ENCODE data around the gene TEX26.

Gene TEX26

DNA sequence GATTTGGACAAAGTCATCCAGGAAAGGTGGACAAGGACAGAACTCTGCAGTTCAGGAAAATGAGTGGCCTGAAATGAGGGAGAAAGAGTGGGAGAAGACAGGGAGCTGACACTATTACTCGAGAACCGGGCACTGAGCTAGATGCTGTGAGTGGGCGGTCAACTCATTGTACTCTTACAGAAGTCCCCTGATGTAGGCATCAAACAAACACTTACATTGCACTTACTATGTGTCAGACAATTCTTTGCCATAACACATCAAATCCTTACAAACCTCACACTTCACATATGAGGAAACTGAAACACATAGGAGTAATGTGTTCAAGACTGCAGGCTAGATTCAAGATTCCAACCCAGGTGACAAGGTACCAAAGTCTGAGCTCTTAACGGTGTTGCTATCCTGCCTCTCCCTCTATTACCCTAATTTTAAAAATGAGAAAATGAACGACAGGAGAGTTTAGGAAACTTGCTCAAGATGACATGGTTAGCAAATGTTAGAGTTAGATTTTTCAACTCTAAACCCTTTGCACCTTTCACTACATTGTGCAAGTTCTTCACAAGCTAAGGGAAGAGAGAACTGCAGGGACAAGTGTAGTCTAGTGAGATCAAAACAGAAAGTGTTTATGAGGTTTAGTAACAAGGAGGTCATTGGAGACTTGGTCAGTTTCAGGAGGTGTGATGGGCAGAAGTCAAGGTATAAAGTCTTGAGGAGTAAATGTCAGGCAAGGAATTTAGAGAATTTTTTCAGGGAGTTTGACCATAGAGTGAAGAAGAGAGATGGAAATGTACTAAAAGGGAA lies 31.3 kb upstream of the TEX26 start:
- no peak for DNase-seq
- no peak overlapping the region for H3K4me3 ChIP-seq (ENCODE audit: insufficient read depth, low read depth, low read length, poor library complexity, severe bottlenecking)
- H3K27ac ChIP-seq (ENCODE audit: insufficient read depth, low read length, poor library complexity, severe bottlenecking), result no peak overlapping the region
- no peaks in the 10 kb centered on the region for H3K4me1 ChIP-seq (ENCODE audit: control insufficient read depth, insufficient read depth, low read length, poor library complexity, severe bottlenecking)
- no peaks in the 10 kb centered on the region for H3K36me3 ChIP-seq (ENCODE audit: control insufficient read depth, insufficient read depth, low read length)
- peaks cover 3% of the 10 kb centered on the region for H3K27me3 ChIP-seq (replicated peaks; ENCODE audit: control insufficient read depth, insufficient read depth, low read length, poor library complexity, severe bottlenecking)
- no peaks in the 10 kb centered on the region for H3K9me3 ChIP-seq (ENCODE audit: control insufficient read depth, low read length)

DNA sequence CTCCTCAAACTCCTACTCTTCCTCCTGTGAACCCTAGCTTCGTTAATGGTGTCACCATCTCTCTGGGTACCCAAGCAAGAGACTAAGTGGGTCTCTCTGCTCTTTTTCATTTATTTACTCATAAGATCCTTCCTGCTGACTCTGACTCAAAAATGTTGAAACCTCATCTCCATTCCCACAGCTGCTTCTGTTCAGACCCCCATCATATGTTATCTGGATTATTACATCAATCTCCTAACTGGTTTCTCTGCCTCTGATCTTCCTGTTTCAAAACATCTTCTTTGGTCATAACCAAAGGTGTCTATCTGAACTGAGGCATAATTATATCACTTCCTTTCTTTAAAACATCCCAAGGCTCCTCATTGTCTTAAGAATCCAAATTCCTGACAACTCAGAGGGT lies 28.4 kb upstream of the TEX26 start:
- H3K36me3 ChIP-seq (ENCODE audit: control insufficient read depth, insufficient read depth, low read length), result no peaks in the 10 kb centered on the region
- peaks cover 8% of the 10 kb centered on the region for H3K4me1 ChIP-seq (ENCODE audit: control insufficient read depth, insufficient read depth, low read length, poor library complexity, severe bottlenecking)
- DNase-seq, result no peak
- no peak overlapping the region for H3K4me3 ChIP-seq (ENCODE audit: insufficient read depth, low read depth, low read length, poor library complexity, severe bottlenecking)
- H3K27ac ChIP-seq (ENCODE audit: insufficient read depth, low read length, poor library complexity, severe bottlenecking), result no peak overlapping the region
- H3K9me3 ChIP-seq (ENCODE audit: control insufficient read depth, low read length), result no peaks in the 10 kb centered on the region
- peaks cover 7% of the 10 kb centered on the region for H3K27me3 ChIP-seq (replicated peaks; ENCODE audit: control insufficient read depth, insufficient read depth, low read length, poor library complexity, severe bottlenecking)

DNA sequence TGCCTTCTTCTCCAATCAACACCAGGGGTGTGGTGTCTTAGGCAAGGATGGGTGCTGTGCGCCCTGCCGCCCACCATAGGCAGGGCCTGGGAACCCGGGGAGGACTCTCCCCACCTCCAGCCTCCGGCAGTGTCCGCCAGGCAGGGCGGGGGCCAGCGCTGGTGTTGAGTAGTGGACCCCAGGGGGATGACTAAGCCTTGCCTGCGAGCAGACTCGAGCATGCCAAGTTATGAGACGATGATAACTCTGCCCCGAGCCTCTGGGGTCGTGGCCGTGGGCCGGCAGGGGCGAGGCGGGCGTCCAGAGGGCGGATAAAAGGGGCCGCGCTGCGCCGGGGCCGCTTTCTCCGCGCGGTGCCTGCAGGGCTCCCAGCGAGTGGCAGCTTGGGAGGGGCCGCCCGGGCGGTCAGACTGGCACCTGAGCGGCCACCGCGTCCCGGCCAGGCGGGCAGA lies 26.5 kb upstream of the TEX26 start, which contains the start of gene MEDAG:
MEDAG (plus strand) TSS at position 340 of the 452 bp plus-strand sequence. CDS start 245 bp downstream, outside the sequence.
- peaks cover 8% of the 10 kb centered on the region for H3K4me1 ChIP-seq (ENCODE audit: control insufficient read depth, insufficient read depth, low read length, poor library complexity, severe bottlenecking)
- no peaks in the 10 kb centered on the region for H3K9me3 ChIP-seq (ENCODE audit: control insufficient read depth, low read length)
- no peak for DNase-seq
- peaks cover 7% of the 10 kb centered on the region for H3K27me3 ChIP-seq (replicated peaks; ENCODE audit: control insufficient read depth, insufficient read depth, low read length, poor library complexity, severe bottlenecking)
- no peak within 1 kb of the TSS for H3K4me3 ChIP-seq (ENCODE audit: insufficient read depth, low read depth, low read length, poor library complexity, severe bottlenecking)
- H3K27ac ChIP-seq (ENCODE audit: insufficient read depth, low read length, poor library complexity, severe bottlenecking), result no peak within 1 kb of the TSS
- H3K36me3 ChIP-seq (ENCODE audit: control insufficient read depth, insufficient read depth, low read length), result no peaks in the 10 kb centered on the region

DNA sequence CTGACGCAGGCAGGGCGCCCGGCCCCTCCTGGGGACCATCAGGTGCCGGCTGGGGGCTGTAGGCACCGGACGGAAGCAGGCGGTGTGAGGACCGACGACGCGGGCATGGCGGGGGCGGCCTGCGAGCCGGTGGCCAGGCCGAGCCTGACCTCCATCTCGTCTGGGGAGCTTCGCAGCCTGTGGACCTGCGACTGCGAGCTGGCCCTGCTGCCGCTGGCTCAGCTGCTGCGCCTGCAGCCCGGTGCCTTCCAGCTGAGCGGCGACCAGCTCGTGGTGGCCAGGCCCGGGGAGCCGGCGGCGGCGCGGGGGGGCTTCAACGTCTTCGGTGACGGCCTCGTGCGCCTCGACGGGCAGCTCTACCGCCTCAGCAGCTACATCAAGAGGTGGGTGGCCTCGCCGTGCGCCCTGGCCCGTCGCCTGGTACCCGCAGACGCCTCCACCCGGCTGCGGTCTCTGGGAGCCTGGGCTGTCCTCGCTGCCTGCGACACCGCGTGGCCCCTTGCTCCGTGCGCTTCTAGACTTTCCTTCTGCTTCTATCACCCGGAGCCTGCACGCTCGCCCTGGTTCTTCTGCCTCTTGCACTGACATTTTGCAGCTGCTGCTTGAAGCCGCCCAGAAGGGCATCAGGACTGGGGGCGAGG lies 25.9 kb upstream of the TEX26 start:
- DNase-seq, result no peak
- Histone ChIP-seq H3K9me3 (ENCODE audit: control insufficient read depth, low read length) (no peaks in the 10 kb centered on the region), H3K4me3 (ENCODE audit: insufficient read depth, low read depth, low read length, poor library complexity, severe bottlenecking) (no peak overlapping the region), H3K36me3 (ENCODE audit: control insufficient read depth, insufficient read depth, low read length) (no peaks in the 10 kb centered on the region), H3K27ac (ENCODE audit: insufficient read depth, low read length, poor library complexity, severe bottlenecking) (no peak overlapping the region), H3K27me3 (replicated peaks; ENCODE audit: control insufficient read depth, insufficient read depth, low read length, poor library complexity, severe bottlenecking) (peaks cover 7% of the 10 kb centered on the region), H3K4me1 (ENCODE audit: control insufficient read depth, insufficient read depth, low read length, poor library complexity, severe bottlenecking) (peaks cover 8% of the 10 kb centered on the region)

DNA sequence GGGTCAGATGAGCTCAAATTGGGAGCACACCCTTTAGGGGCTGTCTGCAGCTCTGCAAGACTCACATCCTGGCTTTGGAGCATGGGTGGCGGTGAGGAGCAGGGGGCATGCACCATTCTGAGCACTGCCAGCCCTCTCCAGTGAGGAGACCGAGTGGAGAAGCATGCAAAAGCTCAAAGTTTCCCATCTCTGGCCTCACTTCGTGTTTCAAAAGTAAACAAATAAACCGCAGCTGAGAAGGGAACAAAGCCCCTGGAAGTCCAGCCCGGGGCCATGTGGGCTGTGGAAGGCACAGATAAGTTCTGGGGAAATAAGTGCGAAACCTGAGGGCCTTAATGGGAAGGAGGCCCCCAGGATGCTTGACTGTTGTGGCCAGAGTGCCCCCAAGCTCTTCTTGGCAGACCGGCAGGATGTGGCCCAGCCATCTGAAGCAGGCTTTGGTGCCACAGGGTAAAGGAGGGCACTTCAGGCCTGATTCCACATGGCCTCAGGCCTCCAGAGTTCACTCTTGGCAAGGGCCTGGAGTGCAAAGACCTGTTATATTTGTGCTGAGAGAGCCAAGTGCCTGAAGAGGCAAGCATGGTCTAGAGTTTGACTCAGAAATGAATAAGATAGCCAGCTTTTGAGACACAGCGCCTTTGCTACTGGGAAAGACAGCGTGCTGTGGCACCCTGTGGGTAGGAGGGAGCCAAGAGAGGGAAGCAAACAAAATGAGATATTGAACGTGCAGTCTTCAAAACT lies 25.2 kb upstream of the TEX26 start:
- Histone ChIP-seq H3K9me3 (ENCODE audit: control insufficient read depth, low read length) (no peaks in the 10 kb centered on the region), H3K27ac (ENCODE audit: insufficient read depth, low read length, poor library complexity, severe bottlenecking) (no peak overlapping the region), H3K4me1 (ENCODE audit: control insufficient read depth, insufficient read depth, low read length, poor library complexity, severe bottlenecking) (peaks cover 8% of the 10 kb centered on the region), H3K4me3 (ENCODE audit: insufficient read depth, low read depth, low read length, poor library complexity, severe bottlenecking) (no peak overlapping the region), H3K36me3 (ENCODE audit: control insufficient read depth, insufficient read depth, low read length) (no peaks in the 10 kb centered on the region), H3K27me3 (replicated peaks; ENCODE audit: control insufficient read depth, insufficient read depth, low read length, poor library complexity, severe bottlenecking) (peaks cover 7% of the 10 kb centered on the region)
- DNase-seq, result no peak

DNA sequence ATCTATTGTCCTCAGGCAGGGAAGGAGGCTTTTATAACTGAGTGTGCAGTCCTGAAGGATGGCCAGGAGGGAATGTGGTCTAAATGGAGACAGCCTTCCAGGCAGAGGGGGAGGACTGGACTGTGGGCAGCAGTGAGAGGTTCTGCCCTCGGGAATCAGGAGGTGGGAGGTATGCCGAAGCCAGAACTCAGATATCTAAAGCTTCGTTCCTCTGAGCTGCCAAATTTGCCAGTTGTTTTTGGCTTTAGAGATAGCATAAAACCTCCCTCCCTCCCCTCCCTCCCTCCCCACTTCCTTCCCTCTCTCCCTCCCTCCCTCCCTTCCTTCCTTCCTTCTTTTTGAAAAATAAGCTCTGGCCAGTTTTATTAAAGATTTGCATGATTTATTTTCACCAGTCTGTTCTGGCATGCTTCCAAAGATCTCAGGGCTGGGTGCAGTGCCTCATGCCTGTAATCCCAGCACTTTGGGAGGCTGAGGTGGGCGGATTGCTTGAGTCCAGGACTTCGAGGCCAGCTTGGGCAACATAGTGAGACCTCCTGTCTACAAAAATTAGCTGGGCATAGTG lies 24.0 kb upstream of the TEX26 start:
- Histone ChIP-seq H3K4me3 (ENCODE audit: insufficient read depth, low read depth, low read length, poor library complexity, severe bottlenecking) (no peak overlapping the region), H3K27me3 (replicated peaks; ENCODE audit: control insufficient read depth, insufficient read depth, low read length, poor library complexity, severe bottlenecking) (peaks cover 7% of the 10 kb centered on the region), H3K9me3 (ENCODE audit: control insufficient read depth, low read length) (no peaks in the 10 kb centered on the region), H3K4me1 (ENCODE audit: control insufficient read depth, insufficient read depth, low read length, poor library complexity, severe bottlenecking) (peaks cover 8% of the 10 kb centered on the region), H3K36me3 (ENCODE audit: control insufficient read depth, insufficient read depth, low read length) (no peaks in the 10 kb centered on the region), H3K27ac (ENCODE audit: insufficient read depth, low read length, poor library complexity, severe bottlenecking) (no peak overlapping the region)
- DNase-seq, result no peak

DNA sequence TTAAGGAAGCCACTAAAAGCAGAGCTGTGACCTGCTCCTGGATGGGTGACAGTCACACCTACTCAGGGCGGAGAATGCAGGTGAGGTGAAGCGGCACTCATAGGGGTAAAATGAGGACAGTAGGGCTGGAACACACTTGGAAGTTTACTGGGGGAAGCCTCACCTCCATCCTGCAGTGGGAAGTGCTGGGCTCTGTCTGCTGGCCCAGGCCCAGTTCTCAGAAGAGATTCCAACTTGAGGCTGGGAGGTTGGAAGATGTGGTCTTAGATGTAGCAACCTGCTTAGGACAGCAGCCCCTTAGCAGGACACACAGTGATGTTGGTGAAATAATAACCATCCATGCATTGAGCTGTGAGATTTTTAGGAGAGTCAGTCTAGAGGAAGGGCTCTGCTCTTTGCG lies 21.8 kb upstream of the TEX26 start:
- Histone ChIP-seq H3K4me3 (ENCODE audit: insufficient read depth, low read depth, low read length, poor library complexity, severe bottlenecking) (no peak overlapping the region), H3K36me3 (ENCODE audit: control insufficient read depth, insufficient read depth, low read length) (no peaks in the 10 kb centered on the region), H3K4me1 (ENCODE audit: control insufficient read depth, insufficient read depth, low read length, poor library complexity, severe bottlenecking) (peaks cover 8% of the 10 kb centered on the region), H3K27me3 (replicated peaks; ENCODE audit: control insufficient read depth, insufficient read depth, low read length, poor library complexity, severe bottlenecking) (peaks cover 5% of the 10 kb centered on the region), H3K27ac (ENCODE audit: insufficient read depth, low read length, poor library complexity, severe bottlenecking) (no peak overlapping the region), H3K9me3 (ENCODE audit: control insufficient read depth, low read length) (no peaks in the 10 kb centered on the region)
- DNase-seq, result no peak

DNA sequence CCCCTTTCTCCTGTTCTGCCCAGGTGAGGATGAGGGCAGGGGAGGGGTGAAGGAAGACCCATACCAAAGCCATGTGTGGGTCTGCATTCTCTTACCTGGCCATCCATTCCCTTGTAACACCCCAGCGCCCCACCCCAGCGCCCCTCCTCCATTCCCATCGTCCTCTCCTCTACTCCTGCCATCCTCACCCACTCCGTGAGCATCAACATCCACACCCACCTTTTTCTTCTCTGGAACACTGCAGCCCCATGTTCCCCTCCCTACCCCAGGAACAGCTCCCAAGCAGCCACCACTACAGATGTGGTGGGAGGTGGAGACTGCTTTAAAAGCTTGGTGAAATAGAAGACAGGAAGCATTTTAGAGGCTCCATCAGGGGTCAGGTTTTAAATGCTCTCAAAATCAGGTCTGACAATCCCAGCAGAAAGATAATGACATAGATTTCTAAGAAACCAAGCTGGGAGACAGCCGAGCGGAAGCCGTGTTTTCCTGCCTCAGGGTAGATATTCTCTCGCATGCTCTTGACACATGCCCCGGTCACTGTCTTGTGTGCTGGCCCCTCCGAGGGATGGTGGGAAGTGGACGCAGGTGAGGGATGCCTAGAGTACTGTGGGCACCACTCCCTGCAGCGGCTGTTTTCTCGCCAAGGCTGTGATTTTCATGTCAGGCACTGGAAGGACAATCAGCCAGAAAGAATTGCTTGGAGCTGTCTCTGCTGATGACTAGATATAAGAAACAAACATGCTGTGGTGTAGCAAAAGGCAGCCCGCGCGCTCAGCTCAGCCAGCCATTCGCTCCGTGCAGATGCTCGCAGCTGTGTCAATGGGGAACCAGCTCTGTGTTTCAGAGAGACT lies 16.5 kb upstream of the TEX26 start:
- no peak overlapping the region for H3K4me3 ChIP-seq (ENCODE audit: insufficient read depth, low read depth, low read length, poor library complexity, severe bottlenecking)
- no peak overlapping the region for H3K27ac ChIP-seq (ENCODE audit: insufficient read depth, low read length, poor library complexity, severe bottlenecking)
- DNase-seq, result no peak
- no peaks in the 10 kb centered on the region for H3K9me3 ChIP-seq (ENCODE audit: control insufficient read depth, low read length)
- no peaks in the 10 kb centered on the region for H3K4me1 ChIP-seq (ENCODE audit: control insufficient read depth, insufficient read depth, low read length, poor library complexity, severe bottlenecking)
- H3K27me3 ChIP-seq (replicated peaks; ENCODE audit: control insufficient read depth, insufficient read depth, low read length, poor library complexity, severe bottlenecking), result no peaks in the 10 kb centered on the region
- no peaks in the 10 kb centered on the region for H3K36me3 ChIP-seq (ENCODE audit: control insufficient read depth, insufficient read depth, low read length)

DNA sequence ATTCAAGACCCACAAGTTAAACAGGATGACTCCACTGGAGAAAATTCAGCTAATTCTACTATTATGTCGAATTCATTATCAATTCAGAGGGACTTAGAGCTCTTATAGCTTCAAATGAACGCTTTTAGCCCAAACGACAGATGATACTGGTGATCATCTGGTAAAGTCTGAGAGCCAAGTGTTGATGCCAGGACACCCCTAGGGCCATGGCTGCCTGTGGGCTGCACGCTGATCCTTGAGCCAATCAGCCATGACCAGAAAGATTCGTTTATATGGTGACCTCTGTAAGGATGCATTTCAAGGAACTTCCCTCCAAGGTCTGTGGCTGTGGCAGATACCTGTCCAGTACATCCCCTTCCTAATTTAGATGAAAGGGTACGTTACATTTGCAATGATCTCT lies 15.5 kb upstream of the TEX26 start:
- no peak overlapping the region for H3K4me3 ChIP-seq (ENCODE audit: insufficient read depth, low read depth, low read length, poor library complexity, severe bottlenecking)
- DNase-seq, result no peak
- H3K27me3 ChIP-seq (replicated peaks; ENCODE audit: control insufficient read depth, insufficient read depth, low read length, poor library complexity, severe bottlenecking), result no peaks in the 10 kb centered on the region
- H3K4me1 ChIP-seq (ENCODE audit: control insufficient read depth, insufficient read depth, low read length, poor library complexity, severe bottlenecking), result no peaks in the 10 kb centered on the region
- H3K36me3 ChIP-seq (ENCODE audit: control insufficient read depth, insufficient read depth, low read length), result no peaks in the 10 kb centered on the region
- no peak overlapping the region for H3K27ac ChIP-seq (ENCODE audit: insufficient read depth, low read length, poor library complexity, severe bottlenecking)
- no peaks in the 10 kb centered on the region for H3K9me3 ChIP-seq (ENCODE audit: control insufficient read depth, low read length)
